Left lung (tissue), 10 donors: ENCODE results near the gene CEP70. TPM values are rescaled to one million over a fixed set of nuclear protein-coding genes. Genes with fewer than 3 reads are reported as not detected.
A peak's percentile ranks its signal among the peaks of the same experiment; 100 is the strongest.
"Not testable (repeated sequence)": the region's sequence is repeated elsewhere in the genome, so short reads cannot be mapped to it uniquely, and the experiment has no call there.

Experiments
- ATAC-seq: fragments of 200-7000 bp; cut with Tn5 transposase; one replicate; pipeline ENCODE4 v1.9.1; 2020; ENCODE audit warnings: moderate library complexity
- DNase-seq, 4 donors: peaks; one replicate each; pipeline ENCODE4 v3.0.0-alpha.2; 2013 to 2020
- H3K27ac ChIP-seq, 2 donors: fragments of 200-600 bp; sonication (generic) in 1 of 2; one replicate each; pipeline versions ENCODE4 v1.5.0 to v1.8.0; 2020 to 2021
- H3K27me3 ChIP-seq, 2 donors: fragments of 200-600 bp; sonication (generic) in 1 of 2; one replicate each; pipeline versions ENCODE4 v1.5.0 to v1.8.0; 2020 to 2021
- H3K36me3 ChIP-seq, 2 donors: fragments of 200-600 bp; sonication (generic) in 1 of 2; one replicate each; pipeline versions ENCODE4 v1.5.0 to v1.8.0; 2020 to 2021
- H3K4me1 ChIP-seq, 2 donors: fragments of 200-600 bp; one replicate each; pipeline ENCODE4 v1.8.0; 2021
- H3K4me3 ChIP-seq, 2 donors: fragments of 200-600 bp; sonication (generic) in 1 of 2; one replicate each; pipeline versions ENCODE4 v1.5.0 to v1.8.0; 2020 to 2021; ENCODE audit warnings: mild to moderate bottlenecking in 1 of 2
- H3K9me3 ChIP-seq, 2 donors: fragments of 200-600 bp; sonication (generic) in 1 of 2; one replicate each; pipeline versions ENCODE4 v1.5.0 to v1.8.0; 2020 to 2021
- CTCF ChIP-seq, 2 donors: fragments of 200-600 bp; sonication (generic) in 1 of 2; IDR thresholded peaks; one replicate each; pipeline versions ENCODE4 v1.5.0 to v1.8.0; 2021; ENCODE audit warnings: antibody characterized with exemption in 2 of 2
- intact Hi-C, 2 donors: fragments of 100-400 bp; cut with DNase I; formaldehyde crosslinking; loops; one replicate each; pipeline versions ENCODE4 v1.11.2 to v1.14.2; 2022
- polyA plus RNA-seq, 6 donors: library from polyadenylated mRNA; unstranded; fragments of 120-200 nt; gene quantifications; one replicate each; pipeline ENCODE4 v1.2.1, GENCODE V29; 2013; ENCODE audit not compliant: insufficient read length in 6 of 6
- total RNA-seq, 2 donors: library from RNA; stranded (reverse); fragmentation: NEBNext Ultra II Directional; extraction: Animal tissue kit (Norgen Biotek cat#: 25700); gene quantifications; one replicate each; pipeline ENCODE4 v1.2.1, GENCODE V29; 2021
- donor health status: DM: no; HTN: yes; CAD: no.
- donor health status: DM: no; HTN: no; CAD: no.

The CEP70 gene
- total and polyA plus RNA-seq, 8 donors: 31.2 to 65.4 (median 55.4) TPM

GRCh38 chr3:138497851-138498250 lies 96.2 kb downstream of the CEP70 start:
- no peak overlapping the region for H3K27ac ChIP-seq
- H3K4me1 ChIP-seq: peaks cover 0 to 23% of the 10 kb centered on the region in 2 donors
- no peak overlapping the region for H3K4me3 ChIP-seq
- peaks cover 0 to 13% of the 10 kb centered on the region in 2 donors for H3K36me3 ChIP-seq
- no peaks in the 10 kb centered on the region for H3K27me3 ChIP-seq
- intact Hi-C loops: no loop called here
- DNase-seq (no peak), ATAC-seq (no peak)
- no peaks in the 10 kb centered on the region for H3K9me3 ChIP-seq
- TF ChIP-seq CTCF (IDR thresholded peaks at IDR 0.05): no peak

DNA sequence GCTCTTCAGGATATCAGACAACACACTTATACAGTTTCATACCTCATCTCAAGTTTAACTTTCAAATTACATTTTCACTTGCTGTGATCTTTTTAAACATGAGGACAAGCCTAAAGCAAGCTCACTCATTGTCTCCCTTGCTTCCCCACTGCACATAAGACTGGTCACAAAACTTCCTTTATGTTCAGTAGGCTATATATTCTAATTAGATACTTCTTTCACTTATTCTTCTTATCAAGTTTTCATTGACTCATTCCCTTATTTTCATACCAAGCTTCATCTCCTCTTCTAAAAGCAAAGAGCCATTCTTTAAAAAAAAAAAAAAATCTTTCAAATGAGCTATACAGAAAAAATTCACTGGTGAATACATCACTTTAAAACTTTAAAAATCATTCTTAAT lies 97.0 kb downstream of the CEP70 start:
- H3K4me1 ChIP-seq: peaks cover 0 to 23% of the 10 kb centered on the region in 2 donors
- no peaks in the 10 kb centered on the region for H3K27me3 ChIP-seq
- intact Hi-C loops: no loop called here
- no peak for DNase-seq
- peaks cover 0 to 13% of the 10 kb centered on the region in 2 donors for H3K36me3 ChIP-seq
- no peak overlapping the region for H3K27ac ChIP-seq
- ATAC-seq: no peak
- no peak overlapping the region for H3K4me3 ChIP-seq
- no peak for TF ChIP-seq CTCF (IDR thresholded peaks at IDR 0.05)
- H3K9me3 ChIP-seq: no peaks in the 10 kb centered on the region

GRCh38 chr3:138496436-138496835 lies 97.6 kb downstream of the CEP70 start:
- DNase-seq (no peak), ATAC-seq (no peak)
- Histone ChIP-seq H3K27me3 (no peaks in the 10 kb centered on the region), H3K36me3 (peaks cover 0 to 13% of the 10 kb centered on the region in 2 donors), H3K27ac (peak overlapping the region in 1 of 2 donors; percentile 2), H3K9me3 (no peaks in the 10 kb centered on the region), H3K4me3 (no peak overlapping the region), H3K4me1 (peaks cover 0 to 23% of the 10 kb centered on the region in 2 donors)
- intact Hi-C loops: no loop called here
- TF ChIP-seq CTCF (IDR thresholded peaks at IDR 0.05): no peak

DNA sequence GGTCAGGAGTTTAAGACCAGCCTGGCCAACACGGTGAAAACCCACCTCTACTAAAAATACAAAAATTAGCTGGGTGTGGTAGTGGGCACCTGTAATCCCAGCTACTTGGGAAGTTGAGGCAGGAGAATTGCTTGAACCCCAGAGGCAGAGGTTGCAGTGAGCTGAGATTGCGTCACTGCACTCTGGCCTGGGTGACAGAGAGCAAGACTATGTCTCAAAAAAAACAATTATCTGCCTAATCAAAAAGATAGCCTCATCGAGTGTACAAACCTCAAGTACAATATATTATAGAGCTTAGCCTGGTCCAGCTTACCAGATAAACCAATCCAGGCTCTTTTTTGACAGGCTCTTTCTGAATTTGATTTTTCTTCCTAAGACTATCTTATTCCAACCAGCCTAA lies 98.4 kb downstream of the CEP70 start:
- intact Hi-C loops, H3K4me3 ChIP-seq, ATAC-seq: not testable (repeated sequence)

GRCh38 chr3:138494607-138494929 lies 99.5 kb downstream of the CEP70 start:
- DNase-seq: no peak
- Histone ChIP-seq H3K4me3 (no peak overlapping the region), H3K9me3 (peaks cover 0 to 1% of the 10 kb centered on the region in 2 donors), H3K36me3 (peaks cover 0 to 9% of the 10 kb centered on the region in 2 donors), H3K27ac (peak overlapping the region in 1 of 2 donors; percentile 30), H3K27me3 (no peaks in the 10 kb centered on the region), H3K4me1 (peaks cover 0 to 23% of the 10 kb centered on the region in 2 donors)
- intact Hi-C loops: no loop called here
- ATAC-seq: peak; percentile 72
- TF ChIP-seq CTCF (IDR thresholded peaks at IDR 0.05): no peak

More for the DNA sequence above, 98.4 kb downstream of the CEP70 start:
- not testable (repeated sequence) for H3K27ac ChIP-seq, H3K9me3 ChIP-seq, H3K27me3 ChIP-seq, DNase-seq
- H3K4me1 ChIP-seq: peaks cover 0 to 23% of the 10 kb centered on the region in 2 donors
- H3K36me3 ChIP-seq: peaks cover 0 to 13% of the 10 kb centered on the region in 2 donors
